NCI-H2196 treated with DMSO at 0.1 percent for 48 hours (cell line): ENCODE data around the gene PKD1L1.

Experiments
- DNase-seq: peaks from one replicate; lab custom pipeline; 2025; ENCODE audit not compliant: unreplicated experiment; lab: John Stamatoyannopoulos, UW

Gene PKD1L1

GRCh38 chr7:47905076-47905920 is 43.0 kb downstream of the PKD1L1 start:
- no peak for DNase-seq

GRCh38 chr7:47902013-47902412 is 46.3 kb downstream of the PKD1L1 start:
- DNase-seq: no peak

GRCh38 chr7:47901542-47901941 is 46.7 kb downstream of the PKD1L1 start:
- no peak for DNase-seq

GRCh38 chr7:47897831-47898230 is 50.4 kb downstream of the PKD1L1 start:
- no peak for DNase-seq

- DNase-seq: no peak
These were observed 51.4 kb downstream of the PKD1L1 start for GRCh38 chr7:47896809-47897423.

- DNase-seq: no peak
These were observed 53.2 kb downstream of the PKD1L1 start for GRCh38 chr7:47895026-47895425.

GRCh38 chr7:47893721-47894365 is 54.4 kb downstream of the PKD1L1 start:
- no peak for DNase-seq

- DNase-seq: no peak
These were observed 55.0 kb downstream of the PKD1L1 start for GRCh38 chr7:47893238-47893637.

- no peak for DNase-seq
These were observed 57.7 kb downstream of the PKD1L1 start for GRCh38 chr7:47890606-47891005.

- no peak for DNase-seq
These were observed 58.1 kb downstream of the PKD1L1 start for GRCh38 chr7:47890125-47890524.

- DNase-seq: no peak
These were observed 58.5 kb downstream of the PKD1L1 start for GRCh38 chr7:47889723-47890122.

- no peak for DNase-seq
These were observed 59.6 kb downstream of the PKD1L1 start for GRCh38 chr7:47888371-47889265.

GRCh38 chr7:47887016-47887640 is 61.1 kb downstream of the PKD1L1 start:
- DNase-seq: no peak

GRCh38 chr7:47885987-47886811 is 62.1 kb downstream of the PKD1L1 start:
- DNase-seq: no peak

- no peak for DNase-seq
These were observed 62.8 kb downstream of the PKD1L1 start for GRCh38 chr7:47885309-47885986.

GRCh38 chr7:47884675-47885074 is 63.6 kb downstream of the PKD1L1 start:
- DNase-seq: no peak

GRCh38 chr7:47882635-47883034 is 65.6 kb downstream of the PKD1L1 start:
- DNase-seq: no peak

GRCh38 chr7:47881256-47881655 is 67.0 kb downstream of the PKD1L1 start:
- DNase-seq: no peak

- no peak for DNase-seq
These were observed 69.6 kb downstream of the PKD1L1 start for GRCh38 chr7:47878662-47879061.
